Stimulated activated CD4-positive, alpha-beta T cell treated with anti-CD3 and anti-CD28 coated beads, Interleukin-15, amount 100 ng/mL, for 24 hours (primary cell): ENCODE data around the gene MAT1A.
"Not testable (repeated sequence)": the region's sequence is repeated elsewhere in the genome, so short reads cannot be mapped to it uniquely, and the experiment has no call there.

ENCODE experiments used
- DNase-seq: peaks from one replicate; pipeline ENCODE4 v3.0.0-alpha.2; 2020

Gene MAT1A

GRCh38 chr10:80264081-80265056 is 25.1 kb downstream of the MAT1A start:
- no peak for DNase-seq

DNA sequence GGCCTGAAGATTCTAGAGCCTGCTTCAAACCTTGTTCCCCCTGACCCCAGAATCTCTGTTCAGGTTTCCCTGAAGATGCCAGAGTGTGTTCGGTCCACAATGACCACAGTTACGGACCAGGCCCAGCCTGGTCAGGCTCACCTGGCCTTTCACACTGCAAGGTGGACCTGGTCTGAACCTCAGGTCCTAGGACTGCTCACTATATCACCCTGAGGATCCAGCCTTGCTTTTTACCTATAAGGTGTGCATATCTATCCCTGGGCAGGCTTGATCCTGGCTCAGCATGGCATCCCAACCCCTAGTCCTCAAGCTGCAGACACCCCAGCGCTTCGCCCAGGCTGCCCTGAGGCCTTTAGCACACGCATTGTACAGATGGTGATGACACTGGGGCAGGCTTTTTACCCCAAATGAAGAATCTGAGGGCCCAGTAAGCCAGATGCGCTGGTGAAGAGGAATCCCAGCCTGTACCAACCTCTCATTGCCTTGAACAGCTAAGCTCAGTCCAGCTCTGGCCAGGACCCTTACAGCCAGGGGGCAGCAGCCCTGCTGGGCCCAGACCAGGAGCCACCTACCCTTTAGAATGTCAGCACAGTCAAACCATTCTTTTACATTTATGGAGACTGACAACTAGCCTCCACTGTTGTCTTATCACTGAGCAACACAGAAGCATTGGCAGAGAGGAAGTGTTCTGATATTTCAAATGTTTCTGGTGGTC is 28.0 kb downstream of the MAT1A start:
- DNase-seq = no peak

DNA sequence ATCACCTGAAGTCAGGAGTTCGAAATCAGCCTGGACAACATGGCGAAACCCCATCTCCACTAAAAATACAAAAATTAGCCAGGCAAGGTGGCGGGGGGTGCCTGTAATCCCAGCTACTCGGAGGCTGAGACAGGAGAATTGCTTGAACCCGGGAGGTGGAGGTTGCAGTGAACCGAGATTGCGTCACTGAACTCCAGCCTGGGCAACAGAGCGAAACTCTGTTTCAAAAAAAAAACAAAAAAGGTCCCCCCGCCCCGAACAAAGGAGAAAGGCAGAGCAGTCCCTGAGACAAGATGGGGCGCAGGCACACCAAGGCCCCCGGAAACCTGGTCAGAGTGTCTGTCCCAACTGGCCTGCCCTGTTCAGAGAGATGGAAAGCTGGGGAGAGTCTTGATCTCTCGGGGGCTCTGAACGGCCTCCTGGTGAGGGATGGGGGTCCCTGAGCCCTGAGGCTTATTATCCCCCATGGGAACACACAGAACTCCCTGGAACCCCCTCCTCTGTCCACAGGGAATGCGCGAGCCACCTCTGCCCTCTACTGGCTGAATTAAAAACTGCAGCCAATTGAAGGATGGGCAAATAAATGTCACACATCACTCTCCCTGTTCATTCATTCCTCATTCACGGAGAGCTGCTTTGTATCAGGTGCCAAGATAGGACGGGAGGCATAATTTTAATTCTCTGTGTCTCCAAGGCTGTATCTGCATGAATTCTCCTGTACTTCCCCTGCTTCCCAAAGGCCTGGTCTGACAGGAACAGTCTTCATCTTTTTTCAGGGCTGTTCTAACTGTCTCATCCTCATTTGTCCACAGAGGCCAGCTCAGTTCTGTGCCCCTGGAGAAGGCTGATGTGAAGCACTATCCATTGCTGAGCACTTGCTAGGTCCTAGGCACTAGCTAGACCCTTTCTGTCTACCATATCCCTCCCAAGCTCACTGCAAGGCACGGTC is 28.9 kb downstream of the MAT1A start:
- peak; percentile 43 for DNase-seq

DNA sequence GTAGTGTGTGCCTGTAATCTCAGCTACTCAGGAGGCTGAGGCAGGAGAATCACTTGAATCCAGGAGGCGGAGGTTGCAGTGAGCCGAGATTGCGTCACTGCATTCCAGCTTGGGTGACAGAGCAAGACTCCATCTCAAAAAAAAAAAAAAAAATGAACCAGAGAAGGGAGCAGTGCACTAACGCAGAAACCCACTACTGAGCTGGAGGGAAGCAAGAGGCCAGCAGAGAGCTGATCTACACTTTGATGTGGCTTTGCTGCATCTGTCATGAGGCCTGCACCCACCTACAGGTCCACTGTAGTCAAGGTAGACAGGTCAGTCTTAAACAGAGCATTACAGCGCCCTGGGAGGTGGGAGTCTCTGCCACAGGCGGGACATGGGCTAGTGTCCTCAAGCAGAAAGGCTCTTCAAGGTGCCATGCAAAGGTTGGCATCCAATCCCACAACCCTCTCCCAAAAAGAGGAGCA is 30.0 kb downstream of the MAT1A start:
- DNase-seq = no peak

- peak; percentile 17 for DNase-seq
Measured at GRCh38 chr10:80256798-80257197, 32.7 kb downstream of the MAT1A start.

DNA sequence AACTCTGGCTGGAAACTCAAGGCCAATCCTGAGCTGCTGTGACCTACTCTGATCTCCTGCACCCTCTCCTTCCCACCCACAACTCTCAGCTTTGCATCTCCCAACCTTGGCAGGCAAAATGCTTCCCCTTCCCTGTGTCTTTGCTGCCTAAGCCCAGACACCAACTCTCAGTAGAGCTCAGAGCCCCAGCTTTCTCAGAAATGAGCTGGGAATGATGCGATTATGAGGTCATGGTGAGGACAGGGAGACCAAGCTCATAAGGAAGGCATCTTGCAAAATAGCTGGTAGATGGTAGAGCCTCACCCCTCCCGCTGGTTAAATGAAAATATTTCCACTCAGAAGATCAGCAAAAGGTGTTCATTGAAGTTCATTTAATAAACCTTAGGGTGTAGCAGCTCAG is 34.7 kb downstream of the MAT1A start:
- DNase-seq = not testable (repeated sequence)

GRCh38 chr10:80253963-80254271 is 35.5 kb downstream of the MAT1A start:
- DNase-seq = not testable (repeated sequence)

DNA sequence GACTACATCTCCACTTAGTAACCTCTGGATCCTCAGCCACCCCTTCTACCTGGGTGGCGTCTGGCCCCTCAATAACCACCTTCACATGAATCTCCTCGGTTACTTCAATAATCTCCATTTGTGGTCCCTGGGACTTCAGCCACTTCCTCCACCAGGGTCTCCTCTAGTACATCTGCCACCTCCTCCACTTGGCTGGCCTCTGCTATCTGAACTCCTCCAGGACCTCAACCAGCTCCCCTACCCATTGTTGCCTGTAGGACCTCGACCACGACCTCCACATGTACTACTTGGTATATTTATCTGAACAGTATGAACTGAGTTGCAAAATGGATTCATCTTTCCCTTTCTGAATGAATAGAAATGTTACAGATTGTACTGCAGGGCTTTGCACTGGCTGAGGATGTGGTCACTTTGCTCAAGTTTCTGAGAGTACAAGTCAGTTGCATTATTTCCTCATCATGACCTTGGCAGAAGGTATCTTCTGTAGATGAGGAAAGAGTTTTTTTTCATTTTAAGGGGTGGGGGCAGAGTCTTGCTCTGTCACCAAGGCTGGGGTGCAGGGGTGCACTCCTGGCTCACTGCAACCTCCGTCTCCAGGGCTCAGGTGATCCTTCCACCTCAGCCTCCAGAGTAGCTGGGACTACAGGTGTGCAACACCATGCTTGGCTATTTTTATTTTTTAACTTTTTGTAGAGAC is 36.0 kb downstream of the MAT1A start:
- no peak for DNase-seq

DNA sequence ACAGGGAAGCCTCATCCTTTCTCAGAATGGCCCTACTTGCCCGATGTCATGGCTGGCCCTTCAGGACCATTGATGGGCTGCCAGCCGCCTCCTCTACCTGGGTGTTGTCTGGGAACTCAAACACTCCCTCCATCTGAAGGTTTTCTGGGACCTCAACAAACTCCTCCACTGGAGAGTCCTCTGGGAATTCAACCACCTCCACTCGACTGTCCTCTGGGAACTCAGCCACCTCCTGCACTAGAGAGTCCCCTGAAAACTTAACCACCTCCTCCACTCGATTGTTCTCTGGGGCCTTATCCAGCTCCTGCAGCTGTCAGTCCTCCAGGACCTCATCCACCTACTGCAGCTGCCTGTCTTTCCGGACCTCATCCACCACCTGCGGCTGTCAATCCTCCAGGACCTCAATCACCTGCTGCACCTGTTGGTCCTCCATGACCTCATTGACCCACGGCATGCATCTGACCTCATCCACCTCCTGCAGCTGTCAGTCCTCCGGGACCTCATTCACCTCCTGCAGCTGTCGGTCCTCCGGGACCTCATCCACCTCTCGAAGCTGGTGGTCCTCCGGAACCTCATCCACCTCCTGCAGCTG is 37.1 kb downstream of the MAT1A start:
- DNase-seq = no peak

GRCh38 chr10:80251703-80252280 is 37.7 kb downstream of the MAT1A start:
- DNase-seq = not testable (repeated sequence)

DNA sequence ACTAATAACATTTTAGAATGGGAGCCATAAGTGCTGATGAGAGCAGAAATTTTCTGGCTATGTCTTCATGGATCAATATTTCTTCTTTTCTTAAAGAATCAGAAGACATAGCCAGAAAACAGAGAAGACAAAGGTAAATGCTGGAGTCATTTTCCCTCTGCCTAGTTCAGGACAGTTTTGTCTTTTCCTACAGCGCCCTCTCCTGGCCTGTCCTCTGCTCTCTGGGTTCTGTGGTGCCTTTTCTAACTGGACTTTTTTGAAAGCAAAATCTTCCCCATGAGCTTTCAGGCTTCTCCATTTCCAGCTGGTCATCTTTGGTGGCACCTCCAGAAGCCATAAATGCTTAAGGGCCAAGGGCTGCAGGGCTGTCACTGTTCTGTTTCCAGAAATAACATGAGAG is 39.1 kb downstream of the MAT1A start:
- not testable (repeated sequence) for DNase-seq

GRCh38 chr10:80249906-80250305 is 39.6 kb downstream of the MAT1A start:
- DNase-seq = not testable (repeated sequence)

GRCh38 chr10:80247611-80248010 is 41.8 kb downstream of the MAT1A start:
- DNase-seq = not testable (repeated sequence)

DNA sequence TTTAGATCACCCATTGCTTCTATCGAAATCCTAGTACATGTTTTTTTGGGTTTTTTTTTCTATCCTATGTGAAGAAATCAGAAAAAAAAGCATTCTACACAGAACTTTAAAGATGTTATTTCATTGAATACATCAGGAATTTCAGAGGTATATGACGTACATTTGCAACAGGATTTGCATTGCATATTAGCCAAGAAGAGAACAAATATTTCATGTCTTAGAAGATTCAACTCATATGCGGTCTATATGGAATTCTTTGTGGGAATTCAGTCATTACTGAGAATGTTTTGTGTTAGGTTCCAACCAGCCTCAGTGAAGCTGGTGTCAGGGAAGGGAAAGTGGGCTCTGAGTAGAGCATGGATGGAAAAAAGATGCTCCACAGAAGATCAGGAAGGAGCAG is 45.1 kb downstream of the MAT1A start:
- DNase-seq = not testable (repeated sequence)

DNA sequence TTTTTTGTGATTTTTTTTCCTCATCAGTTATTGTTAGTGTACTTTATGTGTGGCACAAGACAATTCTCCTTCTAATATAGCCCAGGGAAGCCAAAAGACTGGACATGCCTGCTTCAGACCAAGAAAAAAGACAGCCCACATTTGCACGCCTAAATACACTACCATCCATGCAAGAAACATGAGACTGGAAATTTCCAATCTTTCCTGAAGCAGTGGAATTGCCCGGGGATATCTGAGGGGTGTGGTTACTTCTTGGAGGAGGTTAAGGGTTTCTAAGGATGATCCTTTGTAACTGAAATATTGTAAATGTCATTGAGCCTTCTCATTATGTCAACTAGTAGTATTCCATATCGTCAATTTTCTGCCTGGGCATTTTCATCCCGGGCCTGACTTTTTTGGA is 47.1 kb downstream of the MAT1A start:
- DNase-seq = not testable (repeated sequence)

GRCh38 chr10:80236457-80236856 is 53.0 kb downstream of the MAT1A start:
- not testable (repeated sequence) for DNase-seq

GRCh38 chr10:80234331-80235235 is 54.9 kb downstream of the MAT1A start:
- not testable (repeated sequence) for DNase-seq

DNA sequence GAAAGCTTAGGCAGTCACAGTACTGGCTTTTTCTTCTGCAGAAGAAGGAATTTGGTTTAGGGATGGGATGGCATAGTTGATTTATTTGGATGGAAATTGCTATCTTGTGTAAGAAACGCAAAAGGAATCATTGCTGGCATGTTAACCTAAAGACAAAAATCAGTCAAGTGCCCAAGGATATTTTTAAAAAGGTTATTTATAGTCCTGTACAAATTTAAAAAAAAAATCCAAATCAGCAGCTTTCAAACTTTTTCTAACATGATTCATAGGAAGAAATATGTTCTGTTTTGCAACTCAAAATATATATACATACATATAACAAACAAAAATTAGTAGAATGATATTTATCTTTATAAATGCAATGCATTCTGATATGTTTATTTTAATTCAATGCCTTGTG is 55.6 kb downstream of the MAT1A start:
- not testable (repeated sequence) for DNase-seq

- not testable (repeated sequence) for DNase-seq
Measured at GRCh38 chr10:80226723-80227122, 62.7 kb downstream of the MAT1A start.

DNA sequence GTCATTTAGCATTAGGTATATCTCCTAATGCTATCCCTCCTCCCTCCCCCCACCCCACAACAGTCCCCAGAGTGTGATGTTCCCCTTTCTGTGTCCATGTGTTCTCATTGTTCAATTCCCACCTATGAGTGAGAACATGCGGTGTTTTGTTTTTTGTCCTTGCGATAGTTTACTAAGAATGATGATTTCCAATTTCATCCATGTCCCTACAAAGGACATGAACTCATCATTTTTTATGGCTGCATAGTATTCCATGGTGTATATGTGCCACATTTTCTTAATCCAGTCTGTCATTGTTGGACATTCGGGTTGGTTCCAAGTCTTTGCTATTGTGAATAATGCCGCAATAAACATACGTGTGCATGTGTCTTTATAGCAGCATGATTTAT is 66.4 kb downstream of the MAT1A start:
- DNase-seq = not testable (repeated sequence)
